SIG-M5 (cell line): Measurements from ENCODE around the gene PRPF19.

Experiments
- DNase-seq: peaks from one replicate; lab custom pipeline; 2025; lab: John Stamatoyannopoulos, UW

Gene PRPF19

GRCh38 chr11:60906132-60906972, at the start of gene PRPF19:
Gene PRPF19 (minus strand): TSS chr11:60906585. CDS start chr11:60906382, 203 bp downstream.
- peak; percentile 82 for DNase-seq

- DNase-seq: no peak
Measured at GRCh38 chr11:60955571-60955970, 49.2 kb upstream of the PRPF19 start.

DNA sequence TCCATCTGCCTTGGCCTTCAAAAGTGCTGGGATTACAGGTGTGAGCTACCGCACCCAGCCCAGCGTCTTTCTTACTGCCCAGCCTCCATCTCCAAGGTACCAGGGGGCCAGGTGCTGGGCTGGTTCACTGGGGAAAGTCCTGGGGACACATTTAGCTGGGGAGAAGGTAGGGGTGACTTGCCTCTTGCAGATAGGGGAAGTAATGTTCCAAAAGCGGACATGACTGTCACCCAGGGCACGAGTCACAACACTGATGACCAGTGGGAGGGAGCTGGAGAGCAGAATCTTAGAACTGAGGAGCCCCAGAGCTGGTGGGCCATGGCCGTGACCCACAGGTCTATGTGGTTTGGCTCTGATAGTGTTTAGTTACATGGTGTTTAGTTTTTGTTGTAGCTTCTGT, 48.0 kb upstream of the PRPF19 start:
- DNase-seq: no peak

DNA sequence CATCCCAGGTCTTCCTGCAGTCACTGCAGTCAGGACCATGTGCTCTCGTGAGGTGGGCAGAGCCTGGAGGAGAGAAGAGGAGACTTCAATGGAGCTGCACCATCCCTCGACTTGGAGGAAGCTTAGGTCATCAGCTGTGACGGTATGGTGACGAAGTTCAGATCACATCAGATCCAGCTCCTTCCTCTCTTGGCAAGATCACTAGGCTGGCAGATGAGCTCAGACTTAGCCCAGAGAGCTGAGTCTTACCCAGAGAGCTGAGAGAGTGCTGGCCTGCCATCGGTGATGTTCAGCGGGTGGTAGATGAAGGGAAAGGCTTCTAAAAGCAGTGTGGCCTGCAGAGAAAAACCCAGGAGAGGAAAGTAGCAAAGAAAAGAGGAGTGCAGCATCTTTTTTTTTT, 47.4 kb upstream of the PRPF19 start:
- DNase-seq: no peak

- DNase-seq: no peak
Measured at GRCh38 chr11:60952742-60953170, 46.4 kb upstream of the PRPF19 start.

DNA sequence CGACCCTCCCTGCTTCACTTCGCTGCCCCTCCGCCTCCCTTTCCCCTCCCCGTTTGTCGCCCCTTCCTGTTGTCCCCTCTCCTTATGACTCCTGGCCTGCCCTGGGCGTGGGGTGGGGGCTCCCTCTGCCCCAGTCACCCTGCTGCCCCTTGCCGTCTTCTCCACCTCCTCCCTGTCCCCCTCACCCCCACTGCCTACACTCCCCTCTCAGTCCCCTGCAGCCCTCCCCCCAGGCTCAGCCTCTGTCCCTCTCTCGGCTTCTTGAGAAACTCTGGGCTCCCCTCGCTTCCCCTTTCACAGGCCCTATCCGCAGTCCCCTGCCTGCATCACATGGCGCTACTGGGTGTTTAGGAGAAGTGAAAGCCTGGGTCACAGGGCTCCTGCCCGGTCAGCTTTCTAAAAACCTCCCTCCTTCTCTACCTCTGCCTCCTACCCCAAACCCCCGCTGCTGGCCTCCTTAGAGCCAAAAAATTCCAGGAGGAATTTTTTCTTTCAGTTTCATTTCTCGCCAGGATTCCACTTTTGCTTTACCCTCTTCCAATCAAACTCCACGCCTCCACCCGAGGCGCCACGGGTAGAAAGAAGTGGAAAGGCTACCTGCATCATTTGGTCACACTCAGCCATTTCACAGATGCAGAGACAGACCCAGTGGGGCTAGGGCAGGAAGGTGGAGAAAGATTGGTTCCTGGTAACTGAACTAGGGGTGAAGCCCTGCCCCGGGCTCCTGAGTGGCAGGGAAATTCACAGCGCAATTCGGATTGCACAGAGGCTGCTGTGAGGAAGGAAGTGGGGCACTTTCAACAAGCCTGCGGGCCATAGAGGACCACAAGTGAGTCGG, 45.7 kb upstream of the PRPF19 start, which contains the start of gene SLC15A3:
TSS of gene SLC15A3 (minus strand) at position 273 of the 838 bp plus-strand sequence. CDS start 625 bp downstream, outside the sequence.
- DNase-seq: peak; percentile 57

GRCh38 chr11:60951606-60951903, 45.2 kb upstream of the PRPF19 start:
- DNase-seq: no peak

DNA sequence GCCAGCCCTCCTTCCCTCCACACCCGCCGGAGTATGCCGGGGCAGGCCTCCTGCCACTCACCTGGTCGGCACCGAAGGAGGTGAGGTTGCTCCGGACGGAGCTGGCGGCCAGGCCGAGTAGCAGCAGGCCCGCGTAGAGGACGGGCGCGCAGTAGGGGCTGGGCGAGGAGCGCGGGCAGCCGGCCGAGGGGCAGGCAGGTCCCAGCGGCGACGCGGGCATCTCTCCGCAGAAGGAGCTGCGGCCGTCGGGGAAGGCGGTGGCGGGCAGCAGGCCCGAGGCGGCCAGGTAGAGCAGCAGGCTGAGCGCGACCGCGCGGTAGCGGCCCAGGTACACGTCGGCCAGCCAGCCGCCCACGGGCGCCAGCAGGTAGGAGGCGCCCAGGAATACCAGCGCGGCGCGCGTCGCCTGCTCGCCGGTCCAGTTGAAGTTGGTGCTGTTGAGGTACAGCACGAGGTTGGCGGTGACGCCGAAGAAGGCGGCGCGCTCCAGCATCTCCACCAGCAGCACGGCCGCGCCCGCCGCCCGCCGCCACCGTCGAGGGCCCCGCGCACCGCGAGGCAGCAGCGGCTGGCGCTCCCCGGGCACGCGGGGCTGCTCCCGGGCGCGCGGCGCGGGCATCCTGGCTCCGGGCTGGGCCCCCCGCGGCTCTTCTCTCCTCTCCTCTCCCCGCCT, 44.7 kb upstream of the PRPF19 start:
- DNase-seq: no peak

DNA sequence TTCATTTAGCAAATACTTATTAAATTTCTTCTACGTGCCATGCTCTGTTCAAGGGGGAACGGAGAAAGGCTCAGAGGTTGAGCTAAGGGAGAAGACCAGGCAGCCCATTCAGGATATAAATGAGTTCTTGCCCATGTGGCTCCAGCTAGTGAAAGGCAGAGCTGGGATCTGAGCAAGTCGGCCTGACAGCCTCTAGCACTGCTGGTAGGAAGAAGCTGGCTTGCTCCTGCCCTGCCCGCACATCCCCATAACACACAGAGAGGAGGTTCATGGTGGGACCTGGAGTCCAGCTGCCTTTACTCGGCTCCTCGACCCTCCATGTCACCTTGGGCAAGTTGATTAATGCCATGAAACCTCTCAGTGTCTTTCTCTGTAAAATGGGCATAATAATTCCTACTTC, 43.6 kb upstream of the PRPF19 start:
- DNase-seq: no peak

DNA sequence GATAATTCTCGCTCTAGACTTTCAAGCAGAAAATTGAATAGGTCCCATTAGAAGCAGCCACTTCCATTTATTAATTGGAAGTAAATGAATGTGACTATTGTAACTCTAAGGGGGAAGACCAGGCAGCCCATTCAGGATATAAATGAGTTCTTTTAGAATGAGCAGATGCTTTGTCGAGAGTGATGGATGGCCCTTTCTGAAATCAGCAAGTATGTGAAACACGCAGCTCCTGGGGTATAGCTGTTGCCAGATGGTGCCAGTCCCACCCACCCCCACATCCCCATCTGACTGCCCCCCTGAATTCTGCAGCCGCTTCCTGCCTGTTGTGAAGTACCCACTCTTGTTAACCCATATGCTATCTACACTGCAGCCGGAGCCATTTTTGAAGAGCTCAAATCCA, 41.9 kb upstream of the PRPF19 start:
- no peak for DNase-seq

GRCh38 chr11:60947700-60948099, 41.3 kb upstream of the PRPF19 start:
- DNase-seq: no peak

DNA sequence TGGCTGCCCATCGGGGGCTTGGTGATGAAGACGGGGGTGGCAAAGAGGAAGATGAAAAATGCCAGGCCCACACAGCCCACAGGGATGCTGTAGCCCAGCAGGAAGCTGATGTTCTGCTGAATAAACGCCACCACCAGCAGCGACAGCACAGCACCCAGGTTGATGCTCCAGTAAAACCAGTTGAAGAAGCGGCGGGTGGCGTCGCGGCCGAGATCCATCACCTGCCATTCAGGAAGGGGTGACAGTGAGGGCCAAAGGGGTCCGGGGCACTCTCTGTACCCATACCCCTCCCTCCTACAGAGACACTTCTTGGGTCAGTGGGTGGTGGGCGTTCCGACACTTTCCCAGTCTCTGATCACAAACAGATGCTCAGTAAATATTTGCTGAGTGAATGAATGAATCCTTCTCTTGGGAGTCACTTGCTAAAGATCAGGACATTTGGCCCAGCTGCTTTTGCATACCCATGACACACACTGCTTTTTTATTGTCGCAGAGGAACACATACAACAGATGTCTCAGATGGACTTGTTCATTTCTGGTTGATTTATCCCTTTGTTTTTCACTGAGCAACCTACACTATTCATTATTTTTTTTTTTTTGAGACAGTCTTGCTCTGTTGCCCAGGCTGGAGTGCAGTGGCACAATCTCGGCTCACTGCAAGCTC, 40.3 kb upstream of the PRPF19 start:
- DNase-seq: no peak

DNA sequence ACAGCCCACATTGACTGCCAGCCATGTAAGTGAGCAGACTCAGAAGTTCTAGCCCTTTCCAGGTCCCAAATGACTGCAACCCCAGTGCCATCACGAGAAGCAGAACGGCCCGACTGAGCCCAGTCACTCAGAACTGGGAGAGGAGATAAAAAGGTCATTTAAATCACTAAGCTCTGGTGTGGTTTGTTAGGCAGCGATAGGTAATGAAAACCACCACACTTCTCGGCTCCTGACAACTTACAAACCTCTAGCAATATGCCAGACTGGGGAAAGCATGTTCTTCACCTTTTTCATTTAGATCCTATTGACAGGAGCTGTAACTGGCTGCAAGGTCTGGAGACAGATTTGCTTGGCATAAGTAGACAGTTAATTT, 38.9 kb upstream of the PRPF19 start:
- no peak for DNase-seq

DNA sequence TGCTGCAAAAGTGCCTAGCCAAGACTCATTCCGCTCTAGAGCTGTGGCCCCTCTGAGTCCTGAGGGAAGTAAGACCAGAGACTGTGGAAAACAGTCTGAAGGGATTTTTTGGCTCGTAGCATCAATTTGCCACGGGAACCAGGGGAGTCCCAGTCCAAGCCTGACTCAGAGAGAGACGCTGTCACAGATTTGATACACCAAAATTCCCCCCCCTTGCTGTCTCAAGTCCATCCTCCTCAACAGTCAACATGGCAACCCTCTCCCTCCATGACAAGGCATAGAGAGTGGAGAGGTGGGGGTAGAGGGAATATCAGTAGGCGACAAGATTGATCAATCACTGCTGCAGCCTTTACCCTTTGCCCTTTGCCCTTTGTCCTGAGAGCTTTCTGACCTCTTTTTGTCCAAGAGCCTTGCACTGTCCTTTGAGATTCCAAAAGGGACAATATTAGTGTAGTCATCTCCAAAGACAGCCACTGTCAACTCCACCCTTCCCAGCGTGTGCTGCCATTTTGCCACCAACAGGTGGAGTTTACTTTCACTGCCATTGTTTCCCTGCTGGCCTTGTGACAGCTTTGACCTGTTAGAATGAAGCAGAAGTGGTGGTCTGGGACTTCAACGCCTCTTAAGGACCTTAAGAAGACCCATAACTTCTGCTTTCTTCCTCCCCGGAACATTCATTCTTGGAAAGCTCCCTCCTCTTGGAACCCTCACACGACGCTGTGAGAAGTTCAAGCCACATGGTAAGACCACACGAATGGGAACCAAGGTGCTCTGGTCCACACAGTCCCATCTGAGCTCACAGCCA, 38.3 kb upstream of the PRPF19 start:
- DNase-seq: no peak

- DNase-seq: no peak
Measured at GRCh38 chr11:60942970-60943565, 36.7 kb upstream of the PRPF19 start.

DNA sequence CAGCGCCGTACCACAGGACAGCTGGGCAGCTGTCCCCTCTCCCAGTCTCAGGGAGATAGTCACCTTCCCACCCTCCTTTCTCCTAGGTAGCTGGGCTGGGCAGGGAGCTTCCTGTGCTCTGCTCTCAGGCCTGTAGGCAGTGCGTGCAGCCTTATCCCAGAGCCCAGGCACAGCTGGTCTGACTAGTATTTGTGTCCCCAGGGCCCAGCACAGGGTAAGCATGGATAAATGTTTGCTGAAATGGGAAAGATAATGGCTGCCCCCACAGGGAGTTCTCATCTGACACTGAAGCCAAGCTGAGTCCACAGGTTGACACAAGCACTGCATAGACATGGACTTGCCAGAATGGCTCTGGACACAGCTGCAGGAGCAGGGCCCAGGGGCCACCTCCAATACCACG, 35.8 kb upstream of the PRPF19 start:
- no peak for DNase-seq

DNA sequence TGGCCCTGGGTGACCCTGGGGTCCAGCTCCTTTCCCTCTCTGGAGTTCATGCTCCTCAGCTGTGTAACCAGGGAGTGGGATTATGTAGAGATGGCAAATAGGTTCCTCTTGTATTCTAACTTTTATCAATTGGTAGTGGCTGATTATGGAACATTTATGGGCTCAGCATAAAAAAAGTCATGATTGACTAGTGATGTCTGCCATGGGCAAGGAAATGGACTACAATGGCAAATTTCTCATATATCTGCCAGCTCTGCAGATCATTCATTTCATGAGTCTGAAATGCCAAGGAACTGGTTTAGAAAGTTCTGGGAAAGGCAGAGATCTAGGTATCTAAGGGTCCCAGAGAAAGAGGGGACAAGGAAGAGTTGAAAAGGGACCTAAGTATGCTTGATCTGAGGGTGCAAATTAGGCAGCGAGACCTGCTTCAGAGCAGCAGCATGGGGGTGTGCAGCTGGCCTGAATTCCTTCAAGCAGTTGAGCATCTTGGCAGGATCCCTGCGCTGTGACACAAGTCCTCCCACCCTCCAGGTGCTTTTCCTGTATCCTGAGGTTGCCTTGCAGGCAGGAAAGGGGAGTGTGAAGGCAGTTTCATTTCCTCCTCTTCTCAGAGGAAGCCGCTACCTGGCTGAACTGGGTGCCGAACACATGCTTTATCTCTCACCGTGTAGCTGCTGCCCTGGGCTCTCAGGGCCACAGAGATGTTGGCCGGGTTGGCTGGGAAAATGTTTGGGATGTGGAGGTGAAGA, 35.2 kb upstream of the PRPF19 start:
- DNase-seq: no peak

DNA sequence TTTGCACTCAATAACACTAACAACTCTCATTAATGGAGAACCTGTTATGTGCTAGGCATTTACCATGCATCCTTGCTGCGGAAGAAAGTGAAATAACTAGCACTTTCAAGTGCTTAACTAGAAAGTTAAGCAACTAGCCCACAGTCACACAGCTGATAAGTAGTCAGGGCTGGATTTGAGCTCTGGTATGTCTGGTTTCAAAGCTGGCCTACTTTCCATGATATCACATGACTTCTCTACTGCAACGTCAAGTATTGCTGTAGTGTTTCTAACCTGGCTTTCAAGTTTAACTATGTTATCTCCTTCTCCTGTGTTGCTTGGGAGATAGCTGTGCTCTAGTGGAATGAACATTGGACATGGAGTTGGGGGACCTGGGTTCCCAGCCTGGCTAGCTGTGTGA, 33.5 kb upstream of the PRPF19 start:
- no peak for DNase-seq

DNA sequence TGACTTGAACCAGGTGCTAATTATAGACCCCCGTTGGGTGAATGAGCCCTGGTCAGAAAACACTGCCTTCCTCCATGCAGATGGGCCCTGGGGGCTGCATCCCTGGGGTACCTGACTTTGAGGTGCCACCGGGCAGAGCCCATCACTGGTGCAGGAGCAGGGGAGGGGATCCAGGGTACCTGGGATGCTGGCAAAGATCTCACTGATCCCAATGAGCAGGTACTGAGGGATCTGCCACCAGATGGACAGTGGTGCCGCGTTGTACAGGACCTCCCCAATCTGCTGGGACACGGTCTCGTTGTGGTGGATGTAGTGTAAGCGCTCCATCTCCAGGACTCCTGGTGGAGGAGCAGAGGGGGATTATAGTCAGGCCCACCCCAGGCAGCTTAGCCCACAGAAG, 32.9 kb upstream of the PRPF19 start:
- DNase-seq: no peak

DNA sequence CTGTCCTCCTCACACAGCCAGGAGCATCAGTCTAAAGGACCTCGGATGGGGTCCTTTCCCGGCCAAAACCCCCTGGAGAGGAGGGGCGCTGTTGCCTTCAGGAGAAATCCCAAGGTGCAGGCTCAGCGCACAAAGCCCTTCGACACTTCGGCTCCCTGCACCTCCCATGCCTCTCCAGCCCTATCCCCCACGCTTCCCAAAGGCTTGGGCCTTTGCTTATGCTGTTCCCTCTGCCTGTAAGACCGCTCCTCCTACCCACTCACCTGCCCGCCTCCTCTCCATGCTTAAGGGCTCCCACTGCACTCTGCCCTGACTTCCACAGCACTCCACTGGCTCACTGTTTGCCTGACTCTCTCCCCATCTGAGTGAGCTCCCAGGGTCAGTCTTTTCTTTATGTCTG, 32.1 kb upstream of the PRPF19 start:
- DNase-seq: no peak
